ENCODE measurements around the gene MOB3B. TPM values are rescaled to one million over a fixed set of nuclear protein-coding genes. Genes with fewer than 3 reads are reported as not detected.
A peak's percentile ranks its signal among the peaks of the same experiment; 100 is the strongest.

MOB3B gene
- total RNA-seq, 1 donor from 2014 or later, result 14.8 TPM

GRCh38 chr9:27431543-27432147, 98.0 kb downstream of the MOB3B start:
- H3K9me3 Mint-ChIP-seq, result peaks cover 4% of the 10 kb centered on the region
- DNase-seq (ENCODE audit: low spot score in 2 of 2, unreplicated experiment in 2 of 2), result no peak
- H3K4me1 Mint-ChIP-seq, result peaks cover 89% of the 10 kb centered on the region
- peak overlapping the region; percentile 5 for H3K4me3 Mint-ChIP-seq
- peak overlapping the region; percentile 93 for H3K27ac Mint-ChIP-seq
- TF ChIP-seq CTCF (IDR thresholded peaks at IDR 0.05; ENCODE audit: unreplicated experiment), result no peak
- H3K36me3 Mint-ChIP-seq, result peaks cover 4% of the 10 kb centered on the region
- H3K27me3 Mint-ChIP-seq (ENCODE audit: low read depth), result no peaks in the 10 kb centered on the region

- Mint-ChIP-seq H3K4me3 (no peak overlapping the region), H3K36me3 (peaks cover 2% of the 10 kb centered on the region), H3K4me1 (peaks cover 92% of the 10 kb centered on the region), H3K27me3 (ENCODE audit: low read depth) (no peaks in the 10 kb centered on the region), H3K27ac (peak overlapping the region; percentile 93), H3K9me3 (peaks cover 2% of the 10 kb centered on the region)
- TF ChIP-seq CTCF (IDR thresholded peaks at IDR 0.05; ENCODE audit: unreplicated experiment), result no peak
- no peak for DNase-seq (ENCODE audit: low spot score in 2 of 2, unreplicated experiment in 2 of 2)
Observed at GRCh38 chr9:27430750-27431535, 98.7 kb downstream of the MOB3B start.

GRCh38 chr9:27429917-27430316, 99.7 kb downstream of the MOB3B start:
- no peak overlapping the region for H3K4me3 Mint-ChIP-seq
- TF ChIP-seq CTCF (IDR thresholded peaks at IDR 0.05; ENCODE audit: unreplicated experiment), result no peak
- H3K27ac Mint-ChIP-seq, result peak overlapping the region; percentile 93
- DNase-seq (ENCODE audit: low spot score in 2 of 2, unreplicated experiment in 2 of 2), result no peak
- no peaks in the 10 kb centered on the region for H3K36me3 Mint-ChIP-seq
- H3K9me3 Mint-ChIP-seq, result no peaks in the 10 kb centered on the region
- H3K27me3 Mint-ChIP-seq (ENCODE audit: low read depth), result no peaks in the 10 kb centered on the region
- H3K4me1 Mint-ChIP-seq, result peaks cover 96% of the 10 kb centered on the region

GRCh38 chr9:27429436-27429835, 100.2 kb downstream of the MOB3B start:
- no peaks in the 10 kb centered on the region for H3K27me3 Mint-ChIP-seq (ENCODE audit: low read depth)
- no peak overlapping the region for H3K4me3 Mint-ChIP-seq
- no peak for DNase-seq (ENCODE audit: low spot score in 2 of 2, unreplicated experiment in 2 of 2)
- H3K4me1 Mint-ChIP-seq, result peaks cover 96% of the 10 kb centered on the region
- peak overlapping the region; percentile 93 for H3K27ac Mint-ChIP-seq
- no peaks in the 10 kb centered on the region for H3K9me3 Mint-ChIP-seq
- TF ChIP-seq CTCF (IDR thresholded peaks at IDR 0.05; ENCODE audit: unreplicated experiment), result no peak
- no peaks in the 10 kb centered on the region for H3K36me3 Mint-ChIP-seq

- no peaks in the 10 kb centered on the region for H3K27me3 Mint-ChIP-seq (ENCODE audit: low read depth)
- peak overlapping the region; percentile 93 for H3K27ac Mint-ChIP-seq
- no peak for DNase-seq (ENCODE audit: low spot score in 2 of 2, unreplicated experiment in 2 of 2)
- peaks cover 96% of the 10 kb centered on the region for H3K4me1 Mint-ChIP-seq
- no peak for TF ChIP-seq CTCF (IDR thresholded peaks at IDR 0.05; ENCODE audit: unreplicated experiment)
- no peaks in the 10 kb centered on the region for H3K36me3 Mint-ChIP-seq
- H3K4me3 Mint-ChIP-seq, result no peak overlapping the region
- H3K9me3 Mint-ChIP-seq, result no peaks in the 10 kb centered on the region
Observed at GRCh38 chr9:27428551-27428950, 101.1 kb downstream of the MOB3B start.

Data from mesothelial cell of epicardium (in vitro differentiated cells).